ENCODE measurements around the gene IRF6.

The IRF6 gene

GRCh38 chr1:209748620-209749019 is 57.3 kb downstream of the IRF6 start:
- Mint-ChIP-seq H3K4me1 (ENCODE audit: low read depth) (peaks cover 61% of the 10 kb centered on the region), H3K4me3 (peak overlapping the region; percentile 85), H3K36me3 (no peaks in the 10 kb centered on the region), H3K27ac (peak overlapping the region; percentile 97), H3K27me3 (no peaks in the 10 kb centered on the region), H3K9me3 (ENCODE audit: low read depth) (no peaks in the 10 kb centered on the region)

GRCh38 chr1:209747580-209748262 is 58.2 kb downstream of the IRF6 start:
- no peaks in the 10 kb centered on the region for H3K36me3 Mint-ChIP-seq
- no peaks in the 10 kb centered on the region for H3K9me3 Mint-ChIP-seq (ENCODE audit: low read depth)
- peaks cover 62% of the 10 kb centered on the region for H3K4me1 Mint-ChIP-seq (ENCODE audit: low read depth)
- peak overlapping the region; percentile 85 for H3K4me3 Mint-ChIP-seq
- peak overlapping the region; percentile 97 for H3K27ac Mint-ChIP-seq
- no peaks in the 10 kb centered on the region for H3K27me3 Mint-ChIP-seq

GRCh38 chr1:209746451-209747165 is 59.3 kb downstream of the IRF6 start:
- Mint-ChIP-seq H3K4me3 (peak overlapping the region; percentile 20), H3K9me3 (ENCODE audit: low read depth) (no peaks in the 10 kb centered on the region), H3K27ac (peak overlapping the region; percentile 46), H3K4me1 (ENCODE audit: low read depth) (peaks cover 58% of the 10 kb centered on the region), H3K27me3 (no peaks in the 10 kb centered on the region), H3K36me3 (no peaks in the 10 kb centered on the region)

- peak overlapping the region; percentile 64 for H3K27ac Mint-ChIP-seq
- H3K4me1 Mint-ChIP-seq (ENCODE audit: low read depth) = peaks cover 34% of the 10 kb centered on the region
- no peaks in the 10 kb centered on the region for H3K9me3 Mint-ChIP-seq (ENCODE audit: low read depth)
- no peaks in the 10 kb centered on the region for H3K27me3 Mint-ChIP-seq
- no peaks in the 10 kb centered on the region for H3K36me3 Mint-ChIP-seq
- H3K4me3 Mint-ChIP-seq = no peak overlapping the region
Observed at GRCh38 chr1:209743145-209743482, 62.8 kb downstream of the IRF6 start.

GRCh38 chr1:209742409-209743144 is 63.4 kb downstream of the IRF6 start:
- Mint-ChIP-seq H3K4me1 (ENCODE audit: low read depth) (peaks cover 29% of the 10 kb centered on the region), H3K36me3 (no peaks in the 10 kb centered on the region), H3K9me3 (ENCODE audit: low read depth) (no peaks in the 10 kb centered on the region), H3K27me3 (no peaks in the 10 kb centered on the region), H3K27ac (peak overlapping the region; percentile 64), H3K4me3 (no peak overlapping the region)

GRCh38 chr1:209741889-209742288 is 64.1 kb downstream of the IRF6 start:
- H3K27ac Mint-ChIP-seq = peak overlapping the region; percentile 13
- H3K4me3 Mint-ChIP-seq = no peak overlapping the region
- no peaks in the 10 kb centered on the region for H3K9me3 Mint-ChIP-seq (ENCODE audit: low read depth)
- no peaks in the 10 kb centered on the region for H3K36me3 Mint-ChIP-seq
- H3K27me3 Mint-ChIP-seq = no peaks in the 10 kb centered on the region
- peaks cover 27% of the 10 kb centered on the region for H3K4me1 Mint-ChIP-seq (ENCODE audit: low read depth)

GRCh38 chr1:209741193-209741592 is 64.7 kb downstream of the IRF6 start:
- H3K4me3 Mint-ChIP-seq = no peak overlapping the region
- no peaks in the 10 kb centered on the region for H3K27me3 Mint-ChIP-seq
- H3K27ac Mint-ChIP-seq = no peak overlapping the region
- H3K4me1 Mint-ChIP-seq (ENCODE audit: low read depth) = peaks cover 28% of the 10 kb centered on the region
- no peaks in the 10 kb centered on the region for H3K36me3 Mint-ChIP-seq
- H3K9me3 Mint-ChIP-seq (ENCODE audit: low read depth) = no peaks in the 10 kb centered on the region

GRCh38 chr1:209738270-209738669 is 67.7 kb downstream of the IRF6 start:
- Mint-ChIP-seq H3K27ac (no peak overlapping the region), H3K4me1 (ENCODE audit: low read depth) (peaks cover 35% of the 10 kb centered on the region), H3K36me3 (no peaks in the 10 kb centered on the region), H3K4me3 (no peak overlapping the region), H3K9me3 (ENCODE audit: low read depth) (no peaks in the 10 kb centered on the region), H3K27me3 (no peaks in the 10 kb centered on the region)

- H3K9me3 Mint-ChIP-seq (ENCODE audit: low read depth) = no peaks in the 10 kb centered on the region
- H3K4me3 Mint-ChIP-seq = no peak overlapping the region
- H3K36me3 Mint-ChIP-seq = peaks cover 2% of the 10 kb centered on the region
- H3K4me1 Mint-ChIP-seq (ENCODE audit: low read depth) = peaks cover 31% of the 10 kb centered on the region
- no peaks in the 10 kb centered on the region for H3K27me3 Mint-ChIP-seq
- peak overlapping the region; percentile 70 for H3K27ac Mint-ChIP-seq
Observed at GRCh38 chr1:209737118-209737505, 68.8 kb downstream of the IRF6 start.

- no peak overlapping the region for H3K4me3 Mint-ChIP-seq
- peak overlapping the region; percentile 70 for H3K27ac Mint-ChIP-seq
- no peaks in the 10 kb centered on the region for H3K27me3 Mint-ChIP-seq
- peaks cover 27% of the 10 kb centered on the region for H3K4me1 Mint-ChIP-seq (ENCODE audit: low read depth)
- peaks cover 2% of the 10 kb centered on the region for H3K36me3 Mint-ChIP-seq
- H3K9me3 Mint-ChIP-seq (ENCODE audit: low read depth) = no peaks in the 10 kb centered on the region
Observed at GRCh38 chr1:209736490-209737117, 69.3 kb downstream of the IRF6 start.
